GM13976 (cell line): ENCODE data around the gene NUP214.
"Not testable (repeated sequence)": the region's sequence is repeated elsewhere in the genome, so short reads cannot be mapped to it uniquely, and the experiment has no call there.

Experiments used
- DNase-seq: peaks from one replicate; pipeline ENCODE4 v3.0.0; 2012; ENCODE audit warnings: low spot score
- CTCF ChIP-seq: IDR thresholded peaks from 2 replicates; pipeline ENCODE4 v1.5.1; 2012; ENCODE audit warnings: borderline replicate concordance, mild to moderate bottlenecking; ENCODE audit not compliant: insufficient read depth; ENCODE audit errors: extremely low read depth, missing control alignments, control extremely low read depth
- in situ Hi-C: fragments of 300-500 bp; cut with MboI; formaldehyde crosslinking; loops from one replicate; pipeline ENCODE4 v1.12.0; 2022; ENCODE audit warnings: low sequenced_read_pairs, mixed read lengths, inconsistent platforms; ENCODE audit not compliant: unreplicated experiment

The NUP214 gene

DNA sequence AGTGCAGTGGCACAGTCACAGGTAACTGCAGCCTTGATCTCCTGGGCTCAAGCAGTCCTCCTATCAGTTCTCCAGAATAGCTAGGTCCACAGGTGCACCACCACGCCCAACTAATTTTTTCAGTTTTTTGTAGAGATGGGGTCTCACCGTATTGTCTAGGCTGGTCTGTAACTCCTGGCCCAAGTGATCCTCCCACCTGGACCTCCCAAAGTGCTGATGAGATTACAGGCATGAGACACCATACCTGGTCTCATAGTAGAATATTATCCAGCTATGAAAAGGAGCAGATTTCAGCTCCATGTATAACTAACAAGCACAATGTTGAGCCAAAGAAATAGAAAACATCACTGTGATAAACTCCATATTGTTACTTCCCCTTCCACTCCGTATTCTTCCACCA is 81.1 kb downstream of the NUP214 start:
- in situ Hi-C loops = no loop called here

GRCh38 chr9:131211920-131212319 is 86.5 kb downstream of the NUP214 start:
- DNase-seq, in situ Hi-C loops: not testable (repeated sequence)

More for the DNA sequence above, 81.1 kb downstream of the NUP214 start:
- TF ChIP-seq CTCF = no peak
- no peak for DNase-seq

DNA sequence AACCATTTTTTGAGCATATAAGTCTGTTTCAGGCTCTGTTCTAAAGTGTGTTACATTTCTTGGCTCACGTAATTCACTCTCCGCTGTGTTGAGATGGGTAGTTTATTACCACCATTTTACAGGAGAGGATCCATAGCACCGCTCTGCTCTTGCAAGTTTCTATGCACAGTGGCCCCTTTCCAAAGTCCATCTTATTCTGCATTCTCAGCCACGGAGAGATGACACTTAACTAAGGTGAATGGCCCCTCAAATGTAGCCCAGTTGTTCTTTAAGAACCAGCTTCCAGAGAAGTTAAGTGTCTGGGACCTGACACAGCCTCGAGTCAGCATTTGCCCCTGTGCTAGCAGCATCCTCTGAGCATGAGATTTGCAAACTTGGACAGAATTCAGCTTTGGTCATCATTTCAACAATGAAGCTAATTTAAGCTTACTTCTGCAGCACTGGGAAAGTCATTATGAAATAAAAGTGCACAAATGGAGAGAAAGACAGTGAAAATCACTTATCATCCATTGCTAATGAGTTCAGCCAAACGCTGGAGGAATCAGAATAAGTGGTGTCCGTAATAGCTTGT is 89.0 kb downstream of the NUP214 start:
- DNase-seq = no peak
- in situ Hi-C loops = no loop called here
- TF ChIP-seq CTCF = no peak

DNA sequence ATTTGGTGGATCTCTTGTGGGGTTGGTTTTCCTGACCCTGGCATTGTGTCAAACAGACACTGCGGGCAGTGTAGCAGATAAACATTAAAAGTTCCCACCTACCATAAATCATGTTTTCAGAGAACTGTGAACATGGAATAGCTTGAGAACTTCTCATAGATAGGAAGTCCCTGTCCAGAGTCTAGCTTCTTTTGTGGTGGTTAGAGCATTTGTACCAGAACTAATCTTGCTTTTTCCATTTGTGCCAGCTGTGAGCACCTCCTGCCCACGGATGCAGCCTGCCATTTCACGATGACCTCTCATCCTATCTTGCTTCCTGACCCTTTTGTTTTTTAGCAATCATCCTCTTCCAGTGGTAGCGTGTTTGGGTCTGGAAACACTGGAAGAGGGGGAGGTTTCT is 89.5 kb downstream of the NUP214 start:
- in situ Hi-C loops = no loop called here
- no peak for DNase-seq
- TF ChIP-seq CTCF = no peak

DNA sequence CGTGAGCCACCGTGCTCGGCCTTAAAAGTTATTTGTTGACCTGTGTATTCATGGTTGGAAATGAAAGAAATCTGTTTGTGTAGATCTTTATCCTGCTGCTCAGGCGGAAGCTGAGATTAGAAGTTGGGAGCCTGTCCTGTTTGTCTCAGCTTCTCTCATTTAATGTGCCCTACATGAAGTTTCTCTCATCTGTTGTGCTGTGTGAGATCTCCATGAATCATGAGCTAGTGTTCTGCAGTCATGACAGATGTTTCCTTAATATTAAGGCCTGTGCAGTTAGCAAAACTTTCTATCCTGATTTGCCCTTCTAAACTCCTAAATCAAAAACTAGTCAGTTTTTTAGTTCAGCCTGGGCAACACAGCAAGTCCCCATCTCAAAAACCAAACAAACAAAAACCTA is 91.4 kb downstream of the NUP214 start:
- in situ Hi-C loops = no loop called here
- DNase-seq = no peak
- TF ChIP-seq CTCF = no peak

- in situ Hi-C loops = no loop called here
- DNase-seq = no peak
- TF ChIP-seq CTCF = no peak
Measured at GRCh38 chr9:131217331-131218031, 92.1 kb downstream of the NUP214 start.

DNA sequence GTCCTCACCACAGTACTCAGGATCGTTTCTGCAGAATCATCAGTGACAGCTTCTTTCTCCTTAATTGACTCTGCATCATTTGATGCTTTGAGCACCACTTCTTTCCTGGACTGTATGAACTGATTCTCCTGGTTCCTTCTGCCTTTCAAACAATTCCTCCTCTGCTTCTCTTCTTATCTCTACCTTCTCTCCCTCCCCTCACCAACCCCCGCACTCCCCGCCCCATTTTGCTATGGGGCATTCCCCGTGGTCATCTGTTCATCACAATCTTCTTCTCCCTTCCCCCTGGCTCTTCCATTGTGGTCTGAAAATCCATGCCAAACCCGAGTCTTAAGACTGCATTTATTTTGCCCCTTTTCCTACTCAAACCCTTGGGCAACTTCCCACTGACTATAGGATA is 93.0 kb downstream of the NUP214 start:
- in situ Hi-C loops = no loop called here
- DNase-seq = no peak
- no peak for TF ChIP-seq CTCF
